Fibroblast of upper back skin (primary cell): Measurements from ENCODE around the gene PLIN4.

Source experiments
- DNase-seq: peaks from one replicate; pipeline ENCODE4 v3.0.0-alpha.2; 2013

The PLIN4 gene

GRCh38 chr19:4454747-4455718 is 63.3 kb downstream of the PLIN4 start:
- DNase-seq, result peak; percentile 67

GRCh38 chr19:4453232-4454179 is 64.8 kb downstream of the PLIN4 start:
- DNase-seq, result no peak

- no peak for DNase-seq
Measured at GRCh38 chr19:4452230-4452990, 65.9 kb downstream of the PLIN4 start.
